WTC11 (cell line): Measurements from ENCODE around the gene CLEC4D.
"Not testable (repeated sequence)": the region's sequence is repeated elsewhere in the genome, so short reads cannot be mapped to it uniquely, and the experiment has no call there.

Experiments
- CTCF ChIP-seq: fragments of 200-600 bp; IDR thresholded peaks from 2 replicates; pipeline ENCODE4 v1.8.0; 2022; ENCODE audit warnings: antibody characterized with exemption
- MYBL2 ChIP-seq: sonication (generic); formaldehyde crosslinking; IDR thresholded peaks from 2 replicates; pipeline ENCODE4 v1.8.1; 2023; ENCODE audit warnings: mild to moderate bottlenecking, moderate library complexity, missing genetic modification reagents
- ZNF121 ChIP-seq: sonication (generic); formaldehyde crosslinking; IDR thresholded peaks from 2 replicates; pipeline ENCODE4 v1.8.0; 2023; ENCODE audit warnings: missing genetic modification reagents

- not testable (repeated sequence) for TF ChIP-seq ZNF121 (CRISPR knock-in tag); MYBL2 (CRISPR knock-in tag); CTCF
These were observed 17.2 kb upstream of the CLEC4D start for GRCh38 chr12:8496074-8496473.
